Measurements from ENCODE around the gene CCNYL1. TPM values are rescaled to one million over a fixed set of nuclear protein-coding genes. Genes with fewer than 3 reads are reported as not detected.

Gene CCNYL1
- total RNA-seq, 1 donor from 2014 or later, result 18.8 TPM

GRCh38 chr2:207763303-207763917, 52.0 kb downstream of the CCNYL1 start:
- H3K27me3 Mint-ChIP-seq, result no peaks in the 10 kb centered on the region
- peak overlapping the region; percentile 84 for H3K27ac Mint-ChIP-seq
- peaks cover 58% of the 10 kb centered on the region for H3K4me1 Mint-ChIP-seq (ENCODE audit: low read depth)
- H3K36me3 Mint-ChIP-seq (ENCODE audit: insufficient read depth), result peaks cover 71% of the 10 kb centered on the region
- TF ChIP-seq CTCF (IDR thresholded peaks at IDR 0.05; ENCODE audit: unreplicated experiment), result no peak
- H3K4me3 Mint-ChIP-seq (ENCODE audit: low read depth), result peak overlapping the region; percentile 96
- no peaks in the 10 kb centered on the region for H3K9me3 Mint-ChIP-seq (ENCODE audit: low read depth)
- no peak for DNase-seq (ENCODE audit: low spot score, unreplicated experiment)

GRCh38 chr2:207764096-207764630, 52.7 kb downstream of the CCNYL1 start:
- no peak for DNase-seq (ENCODE audit: low spot score, unreplicated experiment)
- Mint-ChIP-seq H3K4me3 (ENCODE audit: low read depth) (peak overlapping the region; percentile 96), H3K4me1 (ENCODE audit: low read depth) (peaks cover 56% of the 10 kb centered on the region), H3K27me3 (no peaks in the 10 kb centered on the region), H3K9me3 (ENCODE audit: low read depth) (no peaks in the 10 kb centered on the region), H3K36me3 (ENCODE audit: insufficient read depth) (peaks cover 71% of the 10 kb centered on the region), H3K27ac (peak overlapping the region; percentile 84)
- TF ChIP-seq CTCF (IDR thresholded peaks at IDR 0.05; ENCODE audit: unreplicated experiment), result no peak

- Mint-ChIP-seq H3K36me3 (ENCODE audit: insufficient read depth) (peaks cover 63% of the 10 kb centered on the region), H3K27ac (peak overlapping the region; percentile 93), H3K4me1 (ENCODE audit: low read depth) (peaks cover 50% of the 10 kb centered on the region), H3K9me3 (ENCODE audit: low read depth) (no peaks in the 10 kb centered on the region), H3K4me3 (ENCODE audit: low read depth) (peak overlapping the region; percentile 96), H3K27me3 (no peaks in the 10 kb centered on the region)
- no peak for TF ChIP-seq CTCF (IDR thresholded peaks at IDR 0.05; ENCODE audit: unreplicated experiment)
- DNase-seq (ENCODE audit: low spot score, unreplicated experiment), result no peak
Measured at GRCh38 chr2:207765547-207765946, 54.1 kb downstream of the CCNYL1 start.

GRCh38 chr2:207766041-207766551, 54.7 kb downstream of the CCNYL1 start:
- H3K27me3 Mint-ChIP-seq, result no peaks in the 10 kb centered on the region
- peak overlapping the region; percentile 96 for H3K4me3 Mint-ChIP-seq (ENCODE audit: low read depth)
- DNase-seq (ENCODE audit: low spot score, unreplicated experiment), result no peak
- TF ChIP-seq CTCF (IDR thresholded peaks at IDR 0.05; ENCODE audit: unreplicated experiment), result no peak
- peak overlapping the region; percentile 96 for H3K27ac Mint-ChIP-seq
- peaks cover 46% of the 10 kb centered on the region for H3K4me1 Mint-ChIP-seq (ENCODE audit: low read depth)
- H3K36me3 Mint-ChIP-seq (ENCODE audit: insufficient read depth), result peaks cover 60% of the 10 kb centered on the region
- H3K9me3 Mint-ChIP-seq (ENCODE audit: low read depth), result no peaks in the 10 kb centered on the region

- peaks cover 40% of the 10 kb centered on the region for H3K4me1 Mint-ChIP-seq (ENCODE audit: low read depth)
- peak; percentile 29 for DNase-seq (ENCODE audit: low spot score, unreplicated experiment)
- H3K36me3 Mint-ChIP-seq (ENCODE audit: insufficient read depth), result peaks cover 54% of the 10 kb centered on the region
- peak overlapping the region; percentile 96 for H3K27ac Mint-ChIP-seq
- peak; percentile 20 for TF ChIP-seq CTCF (IDR thresholded peaks at IDR 0.05; ENCODE audit: unreplicated experiment)
- H3K4me3 Mint-ChIP-seq (ENCODE audit: low read depth), result peak overlapping the region; percentile 96
- no peaks in the 10 kb centered on the region for H3K27me3 Mint-ChIP-seq
- no peaks in the 10 kb centered on the region for H3K9me3 Mint-ChIP-seq (ENCODE audit: low read depth)
Measured at GRCh38 chr2:207766697-207767460, 55.4 kb downstream of the CCNYL1 start.
